A673 (cell line): ENCODE measurements around the gene SLAMF7.

ENCODE experiments used
- EZH2 ChIP-seq: fragments of 200-600 bp; sonication (generic); IDR thresholded peaks from 2 replicates; pipeline ENCODE4 v1.6.1; 2017; ENCODE audit warnings: borderline replicate concordance, low read depth, mild to moderate bottlenecking, mixed read lengths, antibody characterized with exemption, low read length; ENCODE audit not compliant: poor library complexity, severe bottlenecking
- TF ChIP-seq, protein P1 (sequence below): fragments of 300-800, 200-600 bp; sonication (generic); conservative IDR thresholded peaks from 2 replicates; pipeline ENCODE4 v1.5.1; 2017; ENCODE audit warnings: low read depth, mild to moderate bottlenecking, antibody characterized with exemption, low read length, moderate library complexity, mixed read lengths

DNA sequence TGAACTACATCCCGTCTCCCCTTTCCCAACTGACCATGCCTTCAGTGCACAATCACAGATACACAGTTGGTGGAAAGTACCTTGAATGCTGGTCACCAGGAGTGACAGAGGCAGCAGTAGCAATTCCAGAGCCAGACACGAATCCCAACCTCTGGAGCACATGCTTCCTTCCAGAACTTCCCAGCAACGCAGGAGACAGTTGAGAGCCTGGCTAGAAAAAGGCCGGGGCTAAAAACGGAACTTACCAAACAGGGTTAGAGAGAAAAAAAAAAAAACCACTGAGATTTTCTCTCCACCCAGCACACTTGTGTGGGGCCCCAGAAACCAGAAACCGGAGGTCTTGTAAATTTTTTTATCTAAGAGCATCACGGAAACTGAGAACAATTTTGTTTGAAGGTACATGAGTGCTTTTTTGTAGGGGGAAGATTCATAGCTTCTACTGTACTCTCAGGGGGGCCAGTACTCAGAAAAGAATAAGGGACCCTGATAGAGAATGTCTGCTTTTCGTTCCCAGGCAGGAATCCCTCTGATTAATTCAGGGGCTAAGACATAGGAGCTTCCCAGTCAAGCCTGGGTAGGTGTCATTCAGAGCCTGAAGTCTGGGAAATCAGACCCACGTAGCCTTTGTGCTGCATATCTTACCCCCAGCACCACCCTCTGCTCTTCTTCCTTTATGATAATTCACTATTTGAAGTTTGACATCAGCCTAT is 27.3 kb upstream of the SLAMF7 start, which contains the start of gene CD48:
- TF ChIP-seq, protein P1, sequence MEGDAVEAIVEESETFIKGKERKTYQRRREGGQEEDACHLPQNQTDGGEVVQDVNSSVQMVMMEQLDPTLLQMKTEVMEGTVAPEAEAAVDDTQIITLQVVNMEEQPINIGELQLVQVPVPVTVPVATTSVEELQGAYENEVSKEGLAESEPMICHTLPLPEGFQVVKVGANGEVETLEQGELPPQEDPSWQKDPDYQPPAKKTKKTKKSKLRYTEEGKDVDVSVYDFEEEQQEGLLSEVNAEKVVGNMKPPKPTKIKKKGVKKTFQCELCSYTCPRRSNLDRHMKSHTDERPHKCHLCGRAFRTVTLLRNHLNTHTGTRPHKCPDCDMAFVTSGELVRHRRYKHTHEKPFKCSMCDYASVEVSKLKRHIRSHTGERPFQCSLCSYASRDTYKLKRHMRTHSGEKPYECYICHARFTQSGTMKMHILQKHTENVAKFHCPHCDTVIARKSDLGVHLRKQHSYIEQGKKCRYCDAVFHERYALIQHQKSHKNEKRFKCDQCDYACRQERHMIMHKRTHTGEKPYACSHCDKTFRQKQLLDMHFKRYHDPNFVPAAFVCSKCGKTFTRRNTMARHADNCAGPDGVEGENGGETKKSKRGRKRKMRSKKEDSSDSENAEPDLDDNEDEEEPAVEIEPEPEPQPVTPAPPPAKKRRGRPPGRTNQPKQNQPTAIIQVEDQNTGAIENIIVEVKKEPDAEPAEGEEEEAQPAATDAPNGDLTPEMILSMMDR: no peak
- no peak for TF ChIP-seq EZH2
